ENCODE results near the gene GBA2.

- no peak for TF ChIP-seq CTCF (conservative IDR thresholded peaks at IDR 0.05; ENCODE audit: low read depth in 2 of 2)
- no peak for TF ChIP-seq EZH2phosphoT487 (IDR thresholded peaks at IDR 0.05; ENCODE audit: unreplicated experiment)
- TF ChIP-seq POLR2AphosphoS5 (IDR thresholded peaks at IDR 0.05; ENCODE audit: low read depth): no peak
These were observed 41.0 kb upstream of the GBA2 start for GRCh38 chr9:35790025-35790384.

Data from GM23338 (cell line).